Measurements from ENCODE around the gene KNDC1. TPM values are rescaled to one million over a fixed set of nuclear protein-coding genes. Genes with fewer than 3 reads are reported as not detected.

KNDC1 gene
- total RNA-seq, 1 experiment from 2014 or later, result 15.7 TPM

GRCh38 chr10:133237588-133238465 is 77.8 kb downstream of the KNDC1 start, which contains the start of gene VENTX:
Gene VENTX (plus strand): TSS chr10:133237855. CDS start chr10:133237915, 60 bp downstream.
- H3K27ac Mint-ChIP-seq, result no peak within 1 kb of the TSS
- no peak within 1 kb of the TSS for H3K9ac ChIP-seq (ENCODE audit: extremely low read depth, insufficient read length, low read length)

More at GRCh38 chr10:133237588-133238465, 77.8 kb downstream of the KNDC1 start, which contains the start of gene VENTX:
- Histone ChIP-seq H3K14ac (ENCODE audit: insufficient read depth, low read length) (peak within 1 kb of the TSS; percentile 76), H3K18ac (ENCODE audit: insufficient read length, low read depth, low read length) (peak within 1 kb of the TSS; percentile 61), H4K8ac (replicated peaks; ENCODE audit: insufficient read length, low read depth, low read length) (no peak within 1 kb of the TSS), H3K4me1 (ENCODE audit: insufficient read depth, low read length) (no peaks in the 10 kb centered on the region; the same call in 1 of the 2 replicates), H3K56ac (ENCODE audit: insufficient read length, low read depth, low read length) (no peak within 1 kb of the TSS), H2BK120ac (ENCODE audit: low read depth, low read length, poor library complexity, severe bottlenecking) (no peak within 1 kb of the TSS), H3K4me2 (ENCODE audit: insufficient read depth, insufficient read length, low read length) (peak within 1 kb of the TSS; percentile 27), H3K23me2 (ENCODE audit: insufficient read length, low read depth, low read length, poor library complexity, severe bottlenecking) (peaks cover 14% of the 10 kb centered on the region), H3K79me2 (ENCODE audit: insufficient read depth, low read length) (no peaks in the 10 kb centered on the region), H2BK12ac (ENCODE audit: insufficient read length, low read depth, low read length) (no peak within 1 kb of the TSS), H2AK5ac (ENCODE audit: insufficient read length, low read length) (no peak within 1 kb of the TSS), H3K79me1 (ENCODE audit: insufficient read depth, low read depth, low read length, poor library complexity, severe bottlenecking) (no peaks in the 10 kb centered on the region), H4K91ac (ENCODE audit: insufficient read length, low read depth, low read length) (no peak within 1 kb of the TSS), H3K9me3 (ENCODE audit: control insufficient read depth, low read depth, low read length) (no peaks in the 10 kb centered on the region), H2BK5ac (ENCODE audit: insufficient read length, low read length) (no peak within 1 kb of the TSS), H2BK20ac (ENCODE audit: low read depth, low read length, poor library complexity, severe bottlenecking) (no peak within 1 kb of the TSS), H3K4ac (ENCODE audit: low read depth, low read length) (no peak within 1 kb of the TSS), H2BK15ac (ENCODE audit: low read depth, low read length) (no peak within 1 kb of the TSS), H2AFZ (ENCODE audit: low read length) (no peak within 1 kb of the TSS), H3T11ph (ENCODE audit: low read length) (no peak within 1 kb of the TSS), H3K27me3 (ENCODE audit: insufficient read depth, low read length) (peaks cover 14% of the 10 kb centered on the region; the same call in 1 of the 2 replicates), H3K27ac (ENCODE audit: insufficient read length, low read depth, low read length) (no peak within 1 kb of the TSS), H4K5ac (ENCODE audit: insufficient read length, low read depth, low read length) (no peak within 1 kb of the TSS), H3K23ac (ENCODE audit: insufficient read length, low read depth, low read length) (no peak within 1 kb of the TSS), H4K20me1 (ENCODE audit: control insufficient read depth, insufficient read depth, insufficient read length) (no peaks in the 10 kb centered on the region)
- WGBS (ENCODE audit: extremely low coverage, insufficient read length, low lambda C conversion rate), result no CpG with 5 or more reads among the region's 60 CpGs
- Mint-ChIP-seq H3K36me3 (ENCODE audit: insufficient read depth in 1 of 3, low read depth in 3 of 3) (peaks cover 0 to 20% (median 0%) of the 10 kb centered on the region in 3 experiments; a peak in 3 of 7 replicates), H3K27me3 (ENCODE audit: low read depth) (peaks cover 60% of the 10 kb centered on the region), H3K9me3 (no peaks in the 10 kb centered on the region; a peak in 1 of 5 replicates), H3K4me1 (peaks cover 13 to 20% of the 10 kb centered on the region in 2 experiments), H3K4me3 (peak within 1 kb of the TSS; percentile 70 to 76)
- TF ChIP-seq, protein P1, sequence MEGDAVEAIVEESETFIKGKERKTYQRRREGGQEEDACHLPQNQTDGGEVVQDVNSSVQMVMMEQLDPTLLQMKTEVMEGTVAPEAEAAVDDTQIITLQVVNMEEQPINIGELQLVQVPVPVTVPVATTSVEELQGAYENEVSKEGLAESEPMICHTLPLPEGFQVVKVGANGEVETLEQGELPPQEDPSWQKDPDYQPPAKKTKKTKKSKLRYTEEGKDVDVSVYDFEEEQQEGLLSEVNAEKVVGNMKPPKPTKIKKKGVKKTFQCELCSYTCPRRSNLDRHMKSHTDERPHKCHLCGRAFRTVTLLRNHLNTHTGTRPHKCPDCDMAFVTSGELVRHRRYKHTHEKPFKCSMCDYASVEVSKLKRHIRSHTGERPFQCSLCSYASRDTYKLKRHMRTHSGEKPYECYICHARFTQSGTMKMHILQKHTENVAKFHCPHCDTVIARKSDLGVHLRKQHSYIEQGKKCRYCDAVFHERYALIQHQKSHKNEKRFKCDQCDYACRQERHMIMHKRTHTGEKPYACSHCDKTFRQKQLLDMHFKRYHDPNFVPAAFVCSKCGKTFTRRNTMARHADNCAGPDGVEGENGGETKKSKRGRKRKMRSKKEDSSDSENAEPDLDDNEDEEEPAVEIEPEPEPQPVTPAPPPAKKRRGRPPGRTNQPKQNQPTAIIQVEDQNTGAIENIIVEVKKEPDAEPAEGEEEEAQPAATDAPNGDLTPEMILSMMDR (conservative IDR thresholded peaks at IDR 0.05), result no peak
- peak; percentile 95 for DNase-seq

All from H9 (cell line).